ENCODE measurements around the gene MIDN. TPM values are rescaled to one million over a fixed set of nuclear protein-coding genes. Genes with fewer than 3 reads are reported as not detected.
"Not testable (repeated sequence)": the region's sequence is repeated elsewhere in the genome, so short reads cannot be mapped to it uniquely, and the experiment has no call there.

Gene MIDN
- total RNA-seq, 1 experiment from 2014 or later = 286 TPM

DNA sequence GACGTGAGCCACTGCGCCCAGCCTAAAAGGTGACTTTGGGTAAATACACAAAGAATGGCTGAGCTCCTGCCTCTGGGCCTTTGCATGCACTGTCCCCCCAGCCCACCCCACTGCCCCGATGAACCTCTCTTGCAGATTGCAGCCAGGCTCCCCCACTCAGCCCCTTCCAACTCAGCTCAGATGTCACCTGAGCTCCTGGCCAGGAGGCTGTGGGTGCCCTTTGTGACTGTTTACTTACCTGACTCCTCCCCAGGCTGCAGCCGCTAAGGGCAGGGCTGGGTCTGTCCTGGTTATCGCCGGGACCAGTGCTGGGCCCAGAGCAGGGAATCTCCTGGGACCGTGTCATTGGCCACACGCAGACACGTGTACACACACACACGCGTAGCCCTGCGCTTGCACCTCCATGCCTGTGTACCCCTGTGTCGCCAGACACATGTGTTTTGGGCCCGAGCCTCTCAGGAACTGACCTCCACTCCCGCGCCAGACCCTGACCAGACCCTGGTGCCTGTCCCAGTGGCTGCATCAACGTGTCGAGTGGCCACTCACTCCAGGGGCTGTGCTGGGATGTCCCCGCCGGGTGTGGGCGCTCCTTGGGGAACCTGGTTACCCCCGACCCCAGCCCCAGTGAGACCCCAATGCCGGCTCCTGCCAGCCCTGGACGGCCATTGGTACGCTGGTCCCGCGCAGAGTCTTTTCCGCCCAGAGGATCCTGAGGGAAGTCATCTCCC lies 56.0 kb downstream of the MIDN start:
- Histone ChIP-seq H2BK20ac (ENCODE audit: low read depth, low read length, poor library complexity, severe bottlenecking) (no peak overlapping the region), H2BK120ac (ENCODE audit: low read depth, low read length, poor library complexity, severe bottlenecking) (no peak overlapping the region), H3T11ph (ENCODE audit: low read length) (no peak overlapping the region), H2AFZ (ENCODE audit: low read length) (no peak overlapping the region), H2BK15ac (ENCODE audit: low read depth, low read length) (no peak overlapping the region), H4K8ac (replicated peaks; ENCODE audit: insufficient read length, low read depth, low read length) (no peak overlapping the region), H3K4me1 (ENCODE audit: insufficient read depth, low read length) (no peaks in the 10 kb centered on the region), H3K79me1 (ENCODE audit: insufficient read depth, low read depth, low read length, poor library complexity, severe bottlenecking) (no peaks in the 10 kb centered on the region), H4K20me1 (ENCODE audit: control insufficient read depth, insufficient read depth, insufficient read length) (peaks cover 2% of the 10 kb centered on the region), H3K56ac (ENCODE audit: insufficient read length, low read depth, low read length) (no peak overlapping the region), H3K14ac (ENCODE audit: insufficient read depth, low read length) (no peak overlapping the region; the same call in 1 of the 2 replicates), H2BK5ac (ENCODE audit: insufficient read length, low read length) (no peak overlapping the region), H2BK12ac (ENCODE audit: insufficient read length, low read depth, low read length) (no peak overlapping the region), H3K4ac (ENCODE audit: low read depth, low read length) (no peak overlapping the region), H3K4me2 (ENCODE audit: insufficient read depth, insufficient read length, low read length) (no peak overlapping the region), H3K9me3 (ENCODE audit: control insufficient read depth, low read depth, low read length) (no peaks in the 10 kb centered on the region), H3K23me2 (ENCODE audit: insufficient read length, low read depth, low read length, poor library complexity, severe bottlenecking) (no peaks in the 10 kb centered on the region), H3K27me3 (ENCODE audit: insufficient read depth, low read length) (no peaks in the 10 kb centered on the region), H3K9ac (ENCODE audit: extremely low read depth, insufficient read length, low read length) (no peak overlapping the region), H3K23ac (ENCODE audit: insufficient read length, low read depth, low read length) (no peak overlapping the region), H3K79me2 (ENCODE audit: insufficient read depth, low read length) (no peaks in the 10 kb centered on the region), H2AK5ac (ENCODE audit: insufficient read length, low read length) (no peak overlapping the region), H3K27ac (ENCODE audit: insufficient read length, low read depth, low read length) (no peak overlapping the region), H3K18ac (ENCODE audit: insufficient read length, low read depth, low read length) (no peak overlapping the region), H4K5ac (ENCODE audit: insufficient read length, low read depth, low read length) (no peak overlapping the region), H4K91ac (ENCODE audit: insufficient read length, low read depth, low read length) (no peak overlapping the region)
- no peak for DNase-seq
- Mint-ChIP-seq H3K9me3 (no peaks in the 10 kb centered on the region; a peak in 1 of 5 replicates), H3K36me3 (ENCODE audit: insufficient read depth in 1 of 3, low read depth in 3 of 3) (peaks cover 0 to 2% (median 2%) of the 10 kb centered on the region in 3 experiments; a peak in 2 of 7 replicates), H3K4me1 (peaks cover 0 to 7% of the 10 kb centered on the region in 2 experiments; a peak in 2 of 4 replicates), H3K4me3 (no peak overlapping the region), H3K27me3 (ENCODE audit: low read depth) (no peaks in the 10 kb centered on the region), H3K27ac (peak overlapping the region in 1 of 3 experiments; percentile 48; a peak in 1 of 7 replicates)
- TF ChIP-seq, protein P1, sequence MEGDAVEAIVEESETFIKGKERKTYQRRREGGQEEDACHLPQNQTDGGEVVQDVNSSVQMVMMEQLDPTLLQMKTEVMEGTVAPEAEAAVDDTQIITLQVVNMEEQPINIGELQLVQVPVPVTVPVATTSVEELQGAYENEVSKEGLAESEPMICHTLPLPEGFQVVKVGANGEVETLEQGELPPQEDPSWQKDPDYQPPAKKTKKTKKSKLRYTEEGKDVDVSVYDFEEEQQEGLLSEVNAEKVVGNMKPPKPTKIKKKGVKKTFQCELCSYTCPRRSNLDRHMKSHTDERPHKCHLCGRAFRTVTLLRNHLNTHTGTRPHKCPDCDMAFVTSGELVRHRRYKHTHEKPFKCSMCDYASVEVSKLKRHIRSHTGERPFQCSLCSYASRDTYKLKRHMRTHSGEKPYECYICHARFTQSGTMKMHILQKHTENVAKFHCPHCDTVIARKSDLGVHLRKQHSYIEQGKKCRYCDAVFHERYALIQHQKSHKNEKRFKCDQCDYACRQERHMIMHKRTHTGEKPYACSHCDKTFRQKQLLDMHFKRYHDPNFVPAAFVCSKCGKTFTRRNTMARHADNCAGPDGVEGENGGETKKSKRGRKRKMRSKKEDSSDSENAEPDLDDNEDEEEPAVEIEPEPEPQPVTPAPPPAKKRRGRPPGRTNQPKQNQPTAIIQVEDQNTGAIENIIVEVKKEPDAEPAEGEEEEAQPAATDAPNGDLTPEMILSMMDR (conservative IDR thresholded peaks at IDR 0.05) = no peak
- WGBS (ENCODE audit: extremely low coverage, insufficient read length, low lambda C conversion rate) = no CpG with 5 or more reads among the region's 28 CpGs

DNA sequence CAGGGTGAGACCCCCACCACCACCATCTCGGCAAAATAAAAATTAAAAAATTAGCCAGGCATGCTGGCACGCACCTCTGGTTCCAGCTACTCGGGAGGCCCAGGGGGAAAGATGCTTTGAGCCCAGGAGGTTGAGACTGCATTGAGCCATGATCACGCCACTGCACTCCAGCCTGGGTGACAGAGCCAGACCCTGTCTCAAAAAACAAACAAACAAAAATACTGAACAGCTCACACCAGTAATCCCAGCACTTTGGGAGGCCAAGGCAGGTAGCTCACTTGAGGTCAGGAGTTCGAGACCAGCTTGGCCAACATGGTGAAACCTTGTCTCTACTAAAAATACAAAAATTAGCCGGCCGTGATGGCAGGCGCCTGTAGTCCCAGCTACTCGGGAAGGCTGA lies 57.0 kb downstream of the MIDN start:
- H3K4me3 Mint-ChIP-seq; H3K4ac ChIP-seq (ENCODE audit: low read depth, low read length); H4K8ac ChIP-seq (replicated peaks; ENCODE audit: insufficient read length, low read depth, low read length); H3K79me2 ChIP-seq (ENCODE audit: insufficient read depth, low read length); H2AK5ac ChIP-seq (ENCODE audit: insufficient read length, low read length); H2BK20ac ChIP-seq (ENCODE audit: low read depth, low read length, poor library complexity, severe bottlenecking); H3K27ac ChIP-seq (ENCODE audit: insufficient read length, low read depth, low read length); H2BK15ac ChIP-seq (ENCODE audit: low read depth, low read length); H2BK5ac ChIP-seq (ENCODE audit: insufficient read length, low read length); H3K4me1 ChIP-seq (ENCODE audit: insufficient read depth, low read length); H3K23ac ChIP-seq (ENCODE audit: insufficient read length, low read depth, low read length); H3K27me3 Mint-ChIP-seq (ENCODE audit: low read depth); H3T11ph ChIP-seq (ENCODE audit: low read length); H4K5ac ChIP-seq (ENCODE audit: insufficient read length, low read depth, low read length); H3K18ac ChIP-seq (ENCODE audit: insufficient read length, low read depth, low read length); H2AFZ ChIP-seq (ENCODE audit: low read length); DNase-seq; H3K9me3 ChIP-seq (ENCODE audit: control insufficient read depth, low read depth, low read length); H3K79me1 ChIP-seq (ENCODE audit: insufficient read depth, low read depth, low read length, poor library complexity, severe bottlenecking); H3K9ac ChIP-seq (ENCODE audit: extremely low read depth, insufficient read length, low read length); H3K23me2 ChIP-seq (ENCODE audit: insufficient read length, low read depth, low read length, poor library complexity, severe bottlenecking); H2BK120ac ChIP-seq (ENCODE audit: low read depth, low read length, poor library complexity, severe bottlenecking); H3K27ac Mint-ChIP-seq; H3K9me3 Mint-ChIP-seq; H2BK12ac ChIP-seq (ENCODE audit: insufficient read length, low read depth, low read length); H3K36me3 Mint-ChIP-seq (ENCODE audit: insufficient read depth in 1 of 3, low read depth in 3 of 3); H3K14ac ChIP-seq (ENCODE audit: insufficient read depth, low read length); H4K20me1 ChIP-seq (ENCODE audit: control insufficient read depth, insufficient read depth, insufficient read length); H3K4me2 ChIP-seq (ENCODE audit: insufficient read depth, insufficient read length, low read length); H4K91ac ChIP-seq (ENCODE audit: insufficient read length, low read depth, low read length); H3K56ac ChIP-seq (ENCODE audit: insufficient read length, low read depth, low read length); H3K27me3 ChIP-seq (ENCODE audit: insufficient read depth, low read length): not testable (repeated sequence)
- no CpG with 5 or more reads among the region's 9 CpGs for WGBS (ENCODE audit: extremely low coverage, insufficient read length, low lambda C conversion rate)
- peaks cover 0 to 12% of the 10 kb centered on the region in 2 experiments; a peak in 3 of 4 replicates for H3K4me1 Mint-ChIP-seq

Measured in H9 (cell line).